Neural crest cell (in vitro differentiated cells): Measurements from ENCODE around the gene CDC123. TPM values are rescaled to one million over a fixed set of nuclear protein-coding genes. Genes with fewer than 3 reads are reported as not detected.
"Not testable (repeated sequence)": the region's sequence is repeated elsewhere in the genome, so short reads cannot be mapped to it uniquely, and the experiment has no call there.

Source experiments
- DNase-seq: peaks from one replicate; pipeline ENCODE4 v3.0.0; 2021; ENCODE audit warnings: low read depth, mixed read lengths, low spot score
- H3K27ac Mint-ChIP-seq: one replicate; pipeline ENCODE4 v1.8.0; 2021; ENCODE audit warnings: mild to moderate bottlenecking, mixed read lengths; ENCODE audit not compliant: unreplicated experiment
- H3K27me3 Mint-ChIP-seq: 2 replicates; pipeline ENCODE4 v1.8.0; 2021; ENCODE audit warnings: low read depth, mild to moderate bottlenecking, mixed read lengths
- H3K36me3 Mint-ChIP-seq: 2 replicates; pipeline ENCODE4 v1.8.0; 2021; ENCODE audit warnings: low read depth, mild to moderate bottlenecking, mixed read lengths
- H3K4me1 Mint-ChIP-seq: 2 replicates; pipeline ENCODE4 v1.8.0; 2021; ENCODE audit warnings: mixed read lengths
- H3K4me3 Mint-ChIP-seq: one replicate; pipeline ENCODE4 v1.8.0; 2021; ENCODE audit warnings: mild to moderate bottlenecking, mixed read lengths
- H3K9me3 Mint-ChIP-seq: 2 replicates; pipeline ENCODE4 v1.8.0; 2021; ENCODE audit warnings: mixed read lengths
- total RNA-seq: library from RNA; stranded (reverse); gene quantifications from 2 replicates; pipeline ENCODE4 v1.2.1, GENCODE V29; 2021
- TF ChIP-seq, protein P1 (sequence below): fragments of 200-600 bp; sonication (generic); conservative IDR thresholded peaks from 2 replicates; pipeline ENCODE4 v1.5.0; 2021; ENCODE audit warnings: antibody characterized with exemption, mild to moderate bottlenecking

CDC123 gene
- total RNA-seq, 1 donor from 2014 or later, result 111 TPM

- TF ChIP-seq, protein P1, sequence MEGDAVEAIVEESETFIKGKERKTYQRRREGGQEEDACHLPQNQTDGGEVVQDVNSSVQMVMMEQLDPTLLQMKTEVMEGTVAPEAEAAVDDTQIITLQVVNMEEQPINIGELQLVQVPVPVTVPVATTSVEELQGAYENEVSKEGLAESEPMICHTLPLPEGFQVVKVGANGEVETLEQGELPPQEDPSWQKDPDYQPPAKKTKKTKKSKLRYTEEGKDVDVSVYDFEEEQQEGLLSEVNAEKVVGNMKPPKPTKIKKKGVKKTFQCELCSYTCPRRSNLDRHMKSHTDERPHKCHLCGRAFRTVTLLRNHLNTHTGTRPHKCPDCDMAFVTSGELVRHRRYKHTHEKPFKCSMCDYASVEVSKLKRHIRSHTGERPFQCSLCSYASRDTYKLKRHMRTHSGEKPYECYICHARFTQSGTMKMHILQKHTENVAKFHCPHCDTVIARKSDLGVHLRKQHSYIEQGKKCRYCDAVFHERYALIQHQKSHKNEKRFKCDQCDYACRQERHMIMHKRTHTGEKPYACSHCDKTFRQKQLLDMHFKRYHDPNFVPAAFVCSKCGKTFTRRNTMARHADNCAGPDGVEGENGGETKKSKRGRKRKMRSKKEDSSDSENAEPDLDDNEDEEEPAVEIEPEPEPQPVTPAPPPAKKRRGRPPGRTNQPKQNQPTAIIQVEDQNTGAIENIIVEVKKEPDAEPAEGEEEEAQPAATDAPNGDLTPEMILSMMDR, result no peak
- H3K4me3 Mint-ChIP-seq, result no peak overlapping the region
- H3K36me3 Mint-ChIP-seq, result peaks cover 48% of the 10 kb centered on the region
- H3K4me1 Mint-ChIP-seq, result no peaks in the 10 kb centered on the region
- H3K27me3 Mint-ChIP-seq, result no peaks in the 10 kb centered on the region
- no peak for DNase-seq
- peaks cover 2% of the 10 kb centered on the region for H3K9me3 Mint-ChIP-seq
- no peak overlapping the region for H3K27ac Mint-ChIP-seq
Observed at GRCh38 chr10:12225444-12225843, 29.5 kb downstream of the CDC123 start.

DNA sequence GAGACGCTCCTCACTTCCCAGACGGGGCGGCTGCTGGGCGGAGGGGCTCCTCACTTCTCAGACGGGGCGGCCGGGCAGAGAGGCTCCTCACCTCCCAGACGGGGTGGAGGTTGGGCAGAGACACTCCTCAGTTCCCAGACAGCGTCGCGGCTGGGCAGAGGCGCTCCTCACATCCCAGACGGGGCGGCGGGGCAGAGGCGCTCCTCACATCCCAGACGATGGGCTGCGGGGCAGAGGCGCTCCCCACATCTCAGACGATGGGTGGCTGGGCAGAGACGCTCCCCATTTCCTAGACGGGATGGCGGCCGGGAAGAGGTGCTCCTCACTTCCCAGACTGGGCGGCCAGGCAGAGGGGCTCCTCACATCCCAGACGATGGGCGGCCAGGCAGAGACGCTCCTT, 30.4 kb downstream of the CDC123 start:
- H3K9me3 Mint-ChIP-seq, H3K4me1 Mint-ChIP-seq, H3K4me3 Mint-ChIP-seq, H3K27ac Mint-ChIP-seq, H3K27me3 Mint-ChIP-seq, DNase-seq: not testable (repeated sequence)
- peaks cover 50% of the 10 kb centered on the region for H3K36me3 Mint-ChIP-seq

- Mint-ChIP-seq H3K4me3 (no peak overlapping the region), H3K27ac (no peak overlapping the region), H3K27me3 (no peaks in the 10 kb centered on the region), H3K9me3 (peaks cover 2% of the 10 kb centered on the region), H3K4me1 (no peaks in the 10 kb centered on the region), H3K36me3 (peaks cover 44% of the 10 kb centered on the region)
- TF ChIP-seq, protein P1, result no peak
- DNase-seq, result no peak
Observed at GRCh38 chr10:12228851-12229250, 32.9 kb downstream of the CDC123 start.

- not testable (repeated sequence) for H3K9me3 Mint-ChIP-seq, H3K27ac Mint-ChIP-seq
Observed at GRCh38 chr10:12234687-12235086, 38.7 kb downstream of the CDC123 start.

DNA sequence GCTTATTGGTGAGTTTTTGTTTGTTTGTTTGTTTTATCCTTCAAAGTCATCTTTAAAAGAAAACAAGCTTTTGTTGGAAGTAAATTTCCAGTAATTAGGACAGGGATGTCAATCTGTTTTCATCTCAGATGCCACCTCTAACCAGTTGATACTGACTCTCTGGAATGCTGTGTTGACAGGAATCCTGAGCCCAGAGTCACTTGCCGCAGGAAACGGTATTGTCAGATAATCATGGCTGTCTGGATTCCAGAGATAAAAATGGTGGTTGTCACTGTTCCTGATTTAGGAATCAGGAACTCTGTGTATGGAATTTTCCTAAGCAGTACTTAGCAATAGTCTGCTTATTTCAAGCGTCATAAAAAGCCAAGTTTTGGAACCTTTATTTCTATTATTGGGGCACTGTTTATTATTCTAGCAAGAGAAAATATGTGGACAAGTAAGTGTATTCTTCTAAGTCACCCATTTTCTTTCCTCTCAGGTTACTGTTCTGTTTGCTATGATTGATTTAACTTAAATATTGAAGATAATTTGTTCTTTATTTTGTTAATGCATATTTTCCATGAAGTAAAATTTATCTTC, 39.2 kb downstream of the CDC123 start:
- H3K36me3 Mint-ChIP-seq, result peaks cover 16% of the 10 kb centered on the region
- TF ChIP-seq, protein P1, result no peak
- no peaks in the 10 kb centered on the region for H3K27me3 Mint-ChIP-seq
- H3K9me3 Mint-ChIP-seq, result no peaks in the 10 kb centered on the region
- no peaks in the 10 kb centered on the region for H3K4me1 Mint-ChIP-seq
- DNase-seq, result no peak
- no peak overlapping the region for H3K27ac Mint-ChIP-seq
- no peak overlapping the region for H3K4me3 Mint-ChIP-seq

More at GRCh38 chr10:12234687-12235086, 38.7 kb downstream of the CDC123 start:
- H3K27me3 Mint-ChIP-seq, H3K4me3 Mint-ChIP-seq, H3K4me1 Mint-ChIP-seq, DNase-seq: not testable (repeated sequence)
- H3K36me3 Mint-ChIP-seq, result peaks cover 18% of the 10 kb centered on the region

- Mint-ChIP-seq H3K4me3 (no peak overlapping the region), H3K36me3 (peaks cover 12% of the 10 kb centered on the region), H3K27me3 (no peaks in the 10 kb centered on the region), H3K27ac (no peak overlapping the region), H3K9me3 (no peaks in the 10 kb centered on the region), H3K4me1 (no peaks in the 10 kb centered on the region)
- TF ChIP-seq, protein P1, result no peak
- no peak for DNase-seq
Observed at GRCh38 chr10:12235796-12236195, 39.8 kb downstream of the CDC123 start.
